GM10248 (cell line): ENCODE data around the gene KCNQ1.

Experiments
- CTCF ChIA-PET: fragments of 300-600 bp; sonication (Branson Sonifier 250); formaldehyde crosslinking; extraction: SDS; loops from one replicate; lab custom pipeline; 2021; ENCODE audit warnings: antibody characterized with exemption; lab: Yijun Ruan, JAX
- POLR2A ChIA-PET: fragments of 350-650 bp; sonication (Branson Sonifier 250); formaldehyde crosslinking; extraction: SDS; loops from one replicate; lab custom pipeline; 2020; ENCODE audit warnings: antibody characterized with exemption; lab: Yijun Ruan, JAX
- DNase-seq: peaks from one replicate; pipeline ENCODE4 v3.0.0; 2012; ENCODE audit errors: extremely low spot score
- TF ChIP-seq, protein P1 (sequence below): IDR thresholded peaks from 2 replicates; pipeline ENCODE4 v1.5.1; 2012; ENCODE audit warnings: mild to moderate bottlenecking, low read depth; ENCODE audit errors: extremely low read depth, missing control alignments, control extremely low read depth

The KCNQ1 gene

DNA sequence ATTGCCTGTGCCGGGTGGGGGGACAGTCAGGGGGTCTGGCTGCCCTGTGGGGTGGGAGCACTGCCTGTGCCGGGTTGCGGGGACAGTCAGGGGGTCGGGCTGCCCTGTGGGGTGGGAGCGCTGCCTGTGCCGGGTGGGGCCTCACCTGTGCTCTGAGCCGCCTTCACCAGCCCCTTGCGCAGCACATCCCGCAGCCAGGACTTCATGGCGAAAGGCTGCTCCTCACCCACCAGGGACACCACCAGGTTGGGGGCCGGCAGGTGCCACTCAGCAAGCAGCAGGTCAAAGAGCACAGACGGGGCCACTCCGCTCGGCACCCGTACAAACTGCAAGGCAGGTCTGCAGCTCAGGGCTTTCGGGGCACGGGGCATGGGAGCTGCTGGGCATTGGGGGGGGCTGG is 22.8 kb upstream of the KCNQ1 start:
- TF ChIP-seq, protein P1, sequence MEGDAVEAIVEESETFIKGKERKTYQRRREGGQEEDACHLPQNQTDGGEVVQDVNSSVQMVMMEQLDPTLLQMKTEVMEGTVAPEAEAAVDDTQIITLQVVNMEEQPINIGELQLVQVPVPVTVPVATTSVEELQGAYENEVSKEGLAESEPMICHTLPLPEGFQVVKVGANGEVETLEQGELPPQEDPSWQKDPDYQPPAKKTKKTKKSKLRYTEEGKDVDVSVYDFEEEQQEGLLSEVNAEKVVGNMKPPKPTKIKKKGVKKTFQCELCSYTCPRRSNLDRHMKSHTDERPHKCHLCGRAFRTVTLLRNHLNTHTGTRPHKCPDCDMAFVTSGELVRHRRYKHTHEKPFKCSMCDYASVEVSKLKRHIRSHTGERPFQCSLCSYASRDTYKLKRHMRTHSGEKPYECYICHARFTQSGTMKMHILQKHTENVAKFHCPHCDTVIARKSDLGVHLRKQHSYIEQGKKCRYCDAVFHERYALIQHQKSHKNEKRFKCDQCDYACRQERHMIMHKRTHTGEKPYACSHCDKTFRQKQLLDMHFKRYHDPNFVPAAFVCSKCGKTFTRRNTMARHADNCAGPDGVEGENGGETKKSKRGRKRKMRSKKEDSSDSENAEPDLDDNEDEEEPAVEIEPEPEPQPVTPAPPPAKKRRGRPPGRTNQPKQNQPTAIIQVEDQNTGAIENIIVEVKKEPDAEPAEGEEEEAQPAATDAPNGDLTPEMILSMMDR, result no peak
- ChIA-PET POLR2A (no interaction called here), CTCF (interaction anchor here (1.0 to 9.8 kb wide), 5 partner anchors 14 to 223 kb away, joined by 3 to 485 read pairs (median 46); partner anchors contain the start of genes C11orf21 and TSPAN32)
- no peak for DNase-seq

DNA sequence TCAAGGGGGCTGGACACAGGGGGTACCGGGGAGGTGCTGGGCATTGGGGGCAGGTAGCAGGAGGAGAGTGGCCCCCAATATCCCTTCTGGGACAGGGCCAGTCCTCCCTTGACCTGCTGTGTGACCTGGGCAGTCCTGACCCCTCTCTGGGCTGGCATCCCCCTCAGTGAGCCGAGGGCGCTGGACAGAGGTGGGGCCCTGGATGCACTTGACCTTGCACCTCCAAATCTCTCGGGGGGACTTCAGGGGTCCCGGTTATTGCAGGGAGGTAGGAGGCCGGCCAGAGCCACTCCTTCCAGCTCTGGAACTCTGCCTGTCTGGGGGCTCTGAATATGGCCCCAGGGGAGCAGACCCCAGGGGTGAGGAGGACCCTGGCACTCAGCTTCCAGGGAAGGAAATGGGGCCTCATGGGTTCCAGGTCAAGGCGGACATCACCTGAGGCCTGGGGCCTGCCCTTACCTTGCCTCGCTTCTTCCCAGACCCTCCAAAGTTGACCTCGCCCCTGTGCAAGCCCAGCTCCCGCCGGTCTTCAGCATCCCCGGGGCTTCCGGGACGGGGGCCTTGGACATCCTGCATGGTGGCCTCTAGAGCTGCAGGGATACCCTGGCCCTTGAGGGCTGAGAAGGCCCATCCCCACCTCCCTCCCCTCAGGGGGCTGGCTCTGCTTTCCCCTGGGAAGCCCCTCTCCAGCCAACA is 22.2 kb upstream of the KCNQ1 start:
- TF ChIP-seq, protein P1, result no peak
- ChIA-PET CTCF (interaction anchor here (1.0 to 9.8 kb wide), 5 partner anchors 14 to 467 kb away, joined by 3 to 485 read pairs (median 46); partner anchors contain the start of genes C11orf21 and TSPAN32), POLR2A (no interaction called here)
- DNase-seq, result no peak

DNA sequence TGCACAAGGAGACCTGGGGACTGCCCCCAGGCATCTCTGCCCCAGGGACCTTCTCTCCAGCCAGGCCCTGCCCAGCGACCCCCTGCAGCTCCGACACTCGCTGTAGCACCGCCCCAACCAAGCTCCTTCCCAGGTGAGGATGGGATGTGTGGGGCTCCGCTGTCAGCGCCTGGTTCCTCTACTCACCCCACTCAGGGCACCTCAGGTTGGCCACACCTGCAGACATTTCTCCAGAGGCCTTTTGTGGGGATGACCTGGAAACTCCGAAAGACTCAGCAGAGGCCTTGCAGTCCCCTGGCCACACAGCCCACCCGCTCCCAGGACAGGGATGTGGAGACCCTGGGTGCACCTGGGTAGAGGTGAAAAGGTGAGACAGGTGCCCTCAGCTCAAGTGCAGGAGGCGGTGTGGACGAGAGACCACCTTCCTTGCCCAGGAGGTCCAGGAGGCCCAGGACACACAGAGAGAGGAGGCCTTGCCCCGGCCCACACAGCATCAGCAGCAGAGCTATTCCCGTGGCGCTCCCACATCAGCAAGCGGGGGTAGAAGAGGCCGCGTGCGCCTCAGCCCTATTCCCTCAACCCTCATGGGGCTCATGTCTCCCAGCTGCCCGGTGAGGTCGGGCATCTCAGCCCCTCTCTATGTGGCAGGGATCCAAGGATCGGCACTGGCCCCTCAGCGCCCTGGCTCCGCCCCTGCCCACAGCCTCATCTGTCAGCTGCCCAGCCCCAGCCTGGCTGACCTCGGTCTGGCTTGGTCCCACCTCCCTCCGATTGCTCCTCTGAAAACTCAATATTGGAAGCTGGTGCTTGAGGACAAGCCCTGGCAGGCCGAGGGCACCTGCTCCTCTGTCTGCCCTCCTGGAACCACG is 21.4 kb upstream of the KCNQ1 start:
- DNase-seq, result no peak
- ChIA-PET CTCF (interaction anchor here (1.0 to 9.8 kb wide), 4 partner anchors 15 to 466 kb away, joined by 3 to 485 read pairs (median 118); partner anchors contain the start of genes C11orf21 and TSPAN32), POLR2A (no interaction called here)
- TF ChIP-seq, protein P1, result no peak

DNA sequence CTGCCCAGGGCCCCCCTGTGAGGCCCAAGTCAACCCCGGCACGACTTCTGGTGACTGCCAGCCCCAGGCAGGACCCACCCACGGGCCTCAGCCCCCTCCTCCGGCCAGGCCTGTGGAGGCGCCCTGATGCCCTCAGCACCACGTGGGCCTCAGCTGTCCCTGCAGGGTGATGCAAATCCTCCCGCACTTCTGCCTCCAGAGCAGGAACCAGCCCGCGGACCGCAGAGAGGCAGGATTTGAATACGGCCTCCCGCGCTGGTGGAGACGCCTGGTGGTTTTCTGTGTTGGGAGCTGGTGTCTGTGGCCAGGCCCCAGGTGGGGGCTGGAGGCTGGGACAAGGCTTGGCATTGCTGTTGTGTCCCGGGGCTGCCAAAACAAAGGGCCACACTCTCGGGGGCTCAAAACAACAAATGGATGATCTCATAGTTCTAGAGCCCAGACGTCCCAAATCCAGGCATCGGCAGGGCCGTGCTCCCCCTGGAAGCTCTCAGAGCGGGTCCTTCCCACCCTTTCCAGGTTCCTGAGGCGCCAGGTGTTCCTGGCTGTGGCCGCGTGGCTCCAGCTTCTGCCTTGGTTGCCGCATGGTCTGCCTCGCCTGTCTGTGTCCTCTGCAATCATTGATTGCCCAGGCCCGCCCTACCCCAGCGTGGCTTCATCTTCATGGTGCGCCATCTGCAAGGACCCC is 19.9 kb upstream of the KCNQ1 start:
- POLR2A ChIA-PET, result no interaction called here
- TF ChIP-seq, protein P1, result no peak
- no peak for DNase-seq
- CTCF ChIA-PET, result interaction anchor here (1.4 to 9.8 kb wide), 4 partner anchors 107 to 506 kb away, joined by 3 to 485 read pairs (median 118); partner anchors contain the start of genes C11orf21 and TSPAN32

DNA sequence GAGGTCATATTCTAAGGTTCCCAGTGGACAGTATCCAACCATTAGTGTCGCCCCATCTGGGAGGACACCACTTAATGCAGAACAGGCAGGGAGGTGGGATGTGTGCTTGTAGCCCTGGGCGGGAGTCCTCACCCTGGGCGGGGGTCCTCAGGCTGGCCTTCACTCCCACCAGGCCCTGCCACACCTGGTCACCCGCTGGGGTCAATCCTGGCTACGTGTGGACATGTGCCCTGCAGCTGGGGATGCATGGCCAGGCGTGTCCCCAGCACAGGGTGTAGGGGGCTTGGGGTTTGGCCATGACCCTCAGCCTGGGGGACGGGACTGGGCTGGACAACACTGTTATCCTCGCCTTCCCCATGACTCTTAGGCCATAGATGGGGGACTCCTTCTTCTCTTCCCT is 19.3 kb upstream of the KCNQ1 start:
- ChIA-PET CTCF (interaction anchor here (1.4 to 9.8 kb wide), 5 partner anchors 106 to 505 kb away, joined by 3 to 485 read pairs (median 33); partner anchors contain the start of genes C11orf21 and TSPAN32), POLR2A (no interaction called here)
- no peak for DNase-seq
- TF ChIP-seq, protein P1, result no peak
